NCI-H146 treated with DMSO at 0.1 percent for 48 hours (cell line): ENCODE measurements around the gene MRPL40.
"Not testable (repeated sequence)": the region's sequence is repeated elsewhere in the genome, so short reads cannot be mapped to it uniquely, and the experiment has no call there.

ENCODE experiments used
- DNase-seq: peaks from one replicate; lab custom pipeline; 2025; ENCODE audit not compliant: unreplicated experiment; lab: John Stamatoyannopoulos, UW

The MRPL40 gene

DNA sequence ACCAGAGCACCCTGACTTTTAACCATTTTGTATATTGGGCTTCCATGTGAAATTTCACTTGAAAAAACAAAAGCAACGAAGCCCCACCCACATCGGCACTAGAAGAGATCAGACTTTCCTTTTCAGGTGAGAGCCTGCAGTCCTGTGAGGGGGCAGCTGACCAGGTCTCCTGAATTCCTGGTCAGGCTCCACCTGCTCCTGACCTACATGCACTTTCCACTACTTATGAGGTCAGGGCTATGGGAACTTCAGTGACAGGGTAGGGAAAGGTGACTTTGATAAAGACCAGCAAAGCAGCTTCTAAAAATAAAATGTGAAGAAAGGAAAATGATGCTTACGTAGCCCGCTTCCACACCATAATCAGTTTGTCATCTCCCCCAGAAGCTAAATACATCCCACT, 25.5 kb upstream of the MRPL40 start:
- no peak for DNase-seq

DNA sequence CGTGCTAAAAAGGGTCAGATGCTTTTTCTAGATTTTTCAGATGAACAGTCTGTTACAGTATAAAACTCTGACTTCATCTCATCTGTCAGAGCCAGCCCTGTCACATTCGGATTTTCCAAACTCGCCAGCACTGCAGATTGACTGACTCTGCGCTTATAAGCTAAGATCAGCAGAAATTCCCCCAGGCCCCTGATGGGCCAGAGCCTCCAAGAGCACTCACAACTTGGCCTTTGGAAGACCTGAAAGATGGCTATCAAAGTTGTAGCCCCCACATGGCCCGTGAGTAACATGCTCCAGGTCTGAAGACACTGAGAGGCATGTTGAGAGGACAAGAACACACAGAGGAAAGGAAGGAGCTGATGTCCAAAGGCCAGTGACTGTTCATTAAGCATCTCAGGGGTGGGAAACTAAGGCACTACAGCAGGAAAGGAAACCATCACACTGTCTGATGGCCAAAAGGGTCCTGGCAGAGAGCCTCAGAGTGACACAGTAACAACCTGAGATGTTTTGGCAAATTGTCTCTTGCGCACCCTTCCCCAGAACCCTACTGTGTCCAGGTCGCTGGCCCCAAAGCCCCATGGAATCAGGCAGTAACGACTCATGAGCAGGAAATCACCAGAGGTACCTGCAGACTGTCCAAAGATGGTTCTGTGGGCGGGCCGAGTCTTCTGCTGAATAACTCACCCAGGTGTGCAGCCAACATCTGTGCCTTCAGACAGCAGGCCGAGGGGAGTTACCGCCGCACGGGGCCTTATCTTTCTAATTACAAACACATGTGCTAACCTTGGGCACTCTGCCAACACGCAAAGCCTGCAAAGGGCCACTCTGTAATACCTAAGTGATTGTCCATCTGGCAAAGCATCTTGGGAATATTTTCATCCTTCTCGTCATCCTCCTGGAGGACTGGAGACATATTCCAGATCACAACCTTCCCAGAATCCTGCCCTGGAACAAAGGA, 24.4 kb upstream of the MRPL40 start:
- peak; percentile 3 for DNase-seq

DNA sequence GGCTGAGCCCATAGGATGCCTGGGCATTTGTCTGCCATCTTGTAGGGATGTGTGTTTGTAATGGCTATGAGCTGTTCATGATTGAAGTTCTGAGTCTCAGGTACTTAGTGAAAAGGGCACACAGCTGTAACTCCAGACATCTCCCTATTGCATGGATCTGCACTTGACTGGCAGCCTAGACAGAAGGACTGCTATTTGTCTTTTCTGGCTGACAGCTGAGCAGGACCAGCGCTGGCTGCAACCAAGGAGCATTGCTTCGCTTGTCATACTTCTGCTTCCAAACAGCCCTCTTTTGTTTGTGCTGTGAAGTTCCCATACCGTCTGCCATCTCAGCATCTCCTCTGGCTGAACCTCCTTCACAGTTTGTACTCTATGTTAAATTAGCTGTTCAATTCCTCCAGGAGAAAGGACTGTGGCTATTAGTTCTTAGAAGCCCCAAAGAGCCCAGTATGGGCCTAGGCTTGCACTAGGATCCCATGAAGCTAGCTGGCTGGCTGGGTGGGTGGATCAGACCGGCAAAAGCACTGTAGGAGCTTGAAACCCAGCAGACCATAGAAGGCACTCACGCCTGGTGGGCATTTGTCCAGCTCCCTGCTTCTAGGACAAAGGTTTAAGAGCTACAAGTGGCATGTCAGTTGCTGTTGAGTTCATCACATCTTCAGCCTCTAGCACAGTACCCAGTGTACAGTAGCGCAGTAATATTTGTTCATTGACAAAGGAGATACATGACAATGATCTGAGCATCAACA, 21.2 kb upstream of the MRPL40 start:
- DNase-seq, result no peak

DNA sequence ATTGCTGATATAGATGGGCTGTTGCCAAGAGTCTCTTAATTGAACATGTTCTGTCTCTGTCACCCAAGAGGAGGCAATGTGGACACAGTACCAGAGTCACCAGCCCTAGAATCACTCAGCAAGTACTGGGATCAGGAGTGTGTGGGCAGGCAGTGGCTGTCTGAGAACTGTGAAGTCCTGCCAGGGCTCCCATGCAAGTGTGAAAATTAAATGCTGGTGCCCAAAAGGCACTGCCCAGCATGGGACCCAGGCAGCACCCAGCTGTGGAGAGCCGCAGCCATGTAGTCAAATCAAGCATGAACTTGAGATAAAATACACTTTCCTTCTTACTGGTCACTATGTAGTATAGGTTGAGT, 20.7 kb upstream of the MRPL40 start:
- DNase-seq, result no peak

DNA sequence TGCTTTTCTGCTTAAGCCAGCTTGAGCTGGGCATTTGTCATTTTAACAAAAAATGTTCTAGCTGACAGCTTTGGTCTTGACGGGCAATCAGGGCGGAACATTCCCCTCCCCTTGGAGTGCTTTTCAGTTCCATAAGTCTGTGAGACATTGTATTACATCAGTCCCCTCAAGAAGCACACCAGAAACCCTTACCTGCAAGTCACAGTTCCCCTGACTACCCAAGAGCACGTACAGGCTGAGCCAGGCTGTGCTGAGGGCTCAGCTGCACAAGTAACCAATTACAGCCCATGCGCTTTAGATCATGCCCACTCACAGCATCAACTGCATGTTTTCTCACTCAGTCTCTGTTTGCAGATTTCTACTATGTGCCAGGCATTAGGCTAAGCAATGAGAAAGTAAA, 19.9 kb upstream of the MRPL40 start:
- no peak for DNase-seq

DNA sequence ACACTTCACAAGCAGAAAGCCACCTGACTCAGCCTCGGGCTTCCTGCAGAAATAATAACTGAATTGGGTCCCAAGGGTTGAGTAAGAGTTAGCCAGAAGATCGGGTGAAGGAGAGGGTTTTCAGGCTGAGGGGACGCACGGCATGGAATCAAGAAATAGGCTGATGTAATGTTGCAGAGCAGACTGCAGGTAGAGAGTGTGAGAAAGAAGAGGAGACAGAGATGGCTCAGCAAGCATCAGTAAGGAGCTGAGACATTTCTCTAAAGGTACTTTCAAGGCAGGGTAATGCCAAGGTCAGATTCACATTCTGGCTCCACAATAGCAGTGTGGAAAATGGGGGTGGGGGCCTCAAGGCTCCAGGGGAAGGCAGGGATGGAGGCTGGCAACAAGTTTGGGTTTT, 19.4 kb upstream of the MRPL40 start:
- no peak for DNase-seq

DNA sequence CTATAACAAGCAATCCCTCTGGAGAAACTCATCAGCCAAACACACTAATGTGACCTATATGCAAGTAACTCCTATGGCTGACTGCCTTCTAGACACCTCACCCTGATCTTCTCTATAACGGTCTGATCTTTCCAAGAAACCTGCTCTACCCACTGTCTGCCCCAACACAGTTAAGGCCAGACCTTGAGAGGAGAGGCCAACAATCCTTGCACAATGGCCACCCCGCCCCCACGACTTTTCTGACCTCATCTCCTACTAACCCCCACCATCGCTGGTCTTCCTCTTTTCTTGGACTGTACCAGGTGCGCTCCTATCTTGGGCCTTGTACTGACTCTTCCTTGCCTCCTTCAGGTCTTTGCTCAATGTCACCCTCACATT, 13.3 kb upstream of the MRPL40 start:
- no peak for DNase-seq

GRCh38 chr22:19419464-19420178, 12.7 kb upstream of the MRPL40 start:
- no peak for DNase-seq

DNA sequence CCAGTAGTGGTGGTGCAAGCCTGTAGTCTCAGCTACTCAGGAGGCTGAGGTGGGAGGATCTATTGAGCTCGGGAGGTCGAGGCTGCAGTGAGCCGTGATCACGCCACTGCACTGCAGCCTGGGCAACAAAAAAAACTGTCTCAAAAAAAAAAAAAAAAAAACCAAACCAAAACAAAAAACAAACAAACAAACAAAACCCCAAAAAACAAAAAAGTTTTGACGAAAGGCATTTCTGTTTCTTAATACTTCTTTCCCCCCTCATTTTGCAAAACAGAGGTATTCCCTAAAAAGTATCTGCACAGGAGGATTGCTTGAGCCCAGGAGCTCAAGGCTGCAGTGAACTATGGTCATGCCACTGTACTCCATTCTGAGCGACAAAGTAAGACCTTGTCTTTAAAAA, 12.0 kb upstream of the MRPL40 start:
- no peak for DNase-seq

DNA sequence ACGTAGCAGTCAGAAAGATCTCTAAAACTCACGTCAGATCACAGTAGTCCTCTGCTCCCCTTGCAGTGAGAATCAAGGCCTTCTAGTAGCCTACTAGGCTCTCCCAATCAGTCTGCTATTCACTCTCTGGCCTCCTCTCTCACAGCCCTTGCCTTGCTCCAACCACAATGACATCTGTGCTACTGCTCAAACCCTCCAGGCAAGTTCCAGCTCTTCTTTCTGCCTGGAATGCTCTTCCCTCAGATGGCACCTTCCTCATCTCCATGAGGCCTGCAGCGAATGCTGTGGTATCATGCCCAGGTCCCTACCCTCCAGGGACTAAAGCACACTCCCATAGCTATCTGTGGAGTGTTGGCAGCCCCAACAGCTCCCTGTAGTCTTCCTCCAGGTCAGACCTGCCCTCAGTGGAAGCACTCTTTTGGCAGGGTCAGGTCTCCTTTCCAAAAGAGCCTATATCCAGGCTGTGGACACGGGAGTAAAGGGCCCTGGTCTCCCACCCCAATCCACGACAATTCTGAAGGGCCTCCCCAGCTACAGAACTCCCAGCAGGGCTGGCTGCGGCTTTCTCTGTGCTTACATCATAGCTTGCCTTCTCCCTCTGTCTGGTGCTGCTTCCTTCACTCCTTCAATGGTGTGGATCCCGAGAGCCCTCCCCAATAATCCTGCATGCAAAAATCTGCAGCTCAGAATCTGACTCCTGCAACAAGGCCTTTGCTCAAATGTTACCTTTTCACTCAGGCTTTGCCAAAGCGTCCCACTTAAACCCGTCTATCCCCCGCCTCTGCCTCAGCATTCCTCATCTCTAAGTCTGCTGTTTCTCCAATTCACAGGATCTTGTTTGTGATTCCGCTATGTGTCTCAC, 9.7 kb upstream of the MRPL40 start:
- no peak for DNase-seq

- no peak for DNase-seq
Measured at GRCh38 chr22:19424186-19424500, 8.2 kb upstream of the MRPL40 start.

DNA sequence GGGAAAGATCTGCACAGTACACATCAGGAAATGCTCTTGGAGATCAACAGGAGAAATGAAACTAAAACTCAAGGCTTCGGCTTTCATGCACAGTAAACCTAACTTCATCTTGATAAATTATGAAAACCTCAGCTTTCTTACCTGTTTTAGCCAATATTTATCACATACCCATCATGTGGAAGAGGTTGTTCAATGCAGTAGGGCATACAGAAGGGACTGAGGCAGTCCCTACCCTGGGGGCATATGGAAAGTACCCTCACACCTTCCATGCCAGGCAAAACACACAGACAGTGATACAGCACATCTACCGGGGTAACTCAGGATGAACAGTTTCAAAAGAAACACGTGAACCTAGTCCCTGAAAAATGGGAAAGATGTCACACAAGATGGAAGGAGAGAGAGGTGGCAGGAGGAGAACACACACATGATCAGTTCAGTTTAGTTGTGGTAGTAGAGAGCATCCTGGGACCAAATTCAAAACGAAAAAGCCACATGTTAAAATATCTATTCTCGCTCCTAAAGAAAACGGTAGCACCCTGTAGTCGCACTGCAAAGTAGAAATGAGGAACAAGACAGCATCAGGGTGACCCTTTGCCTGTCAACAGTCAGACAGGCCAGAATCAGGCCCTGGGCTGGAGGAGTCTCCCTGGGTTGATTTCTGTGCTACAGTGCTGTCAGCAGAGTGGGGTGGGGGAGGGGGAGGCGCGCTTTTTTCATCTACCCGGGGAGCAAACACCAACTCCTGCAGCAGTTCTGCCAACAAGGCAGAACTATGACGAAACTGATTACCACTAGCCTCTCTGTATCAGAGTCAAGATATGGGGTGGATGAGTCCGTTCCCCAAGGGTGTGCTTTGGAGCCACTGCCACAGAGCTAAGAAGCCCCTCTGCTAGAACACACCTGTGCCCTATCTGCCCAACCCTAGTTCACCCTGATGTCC, 2.1 kb upstream of the MRPL40 start:
- DNase-seq, result no peak

- no peak for DNase-seq
Measured at GRCh38 chr22:19430890-19431541, 1.3 kb upstream of the MRPL40 start.

- DNase-seq, result peak; percentile 38
Measured at GRCh38 chr22:19431649-19432132, 654 bp upstream of the MRPL40 start, which contains the start of gene HIRA. Gene HIRA, minus strand, starts transcription at chr22:19431733. Its CDS starts 257 bp downstream, at chr22:19431476.

DNA sequence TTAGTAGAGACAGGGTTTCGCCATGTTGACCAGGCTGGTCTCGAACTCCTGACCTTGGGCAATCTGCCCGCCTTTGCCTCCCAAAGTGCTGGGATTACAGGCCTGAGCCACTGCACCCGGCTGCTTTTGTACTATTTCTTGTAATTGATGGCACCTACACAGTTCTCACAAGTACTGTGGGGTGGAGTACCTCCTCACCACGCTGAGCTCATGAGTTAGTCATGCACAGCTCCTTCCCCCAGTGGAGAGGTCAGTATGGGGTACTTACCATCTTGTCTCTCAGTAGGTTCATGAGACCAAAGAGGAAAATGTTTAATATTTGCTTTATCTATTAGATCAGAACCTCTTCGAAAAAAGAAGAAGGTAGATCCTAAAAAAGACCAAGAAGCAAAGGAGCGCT, 2.1 kb downstream of the MRPL40 start:
- no peak for DNase-seq

DNA sequence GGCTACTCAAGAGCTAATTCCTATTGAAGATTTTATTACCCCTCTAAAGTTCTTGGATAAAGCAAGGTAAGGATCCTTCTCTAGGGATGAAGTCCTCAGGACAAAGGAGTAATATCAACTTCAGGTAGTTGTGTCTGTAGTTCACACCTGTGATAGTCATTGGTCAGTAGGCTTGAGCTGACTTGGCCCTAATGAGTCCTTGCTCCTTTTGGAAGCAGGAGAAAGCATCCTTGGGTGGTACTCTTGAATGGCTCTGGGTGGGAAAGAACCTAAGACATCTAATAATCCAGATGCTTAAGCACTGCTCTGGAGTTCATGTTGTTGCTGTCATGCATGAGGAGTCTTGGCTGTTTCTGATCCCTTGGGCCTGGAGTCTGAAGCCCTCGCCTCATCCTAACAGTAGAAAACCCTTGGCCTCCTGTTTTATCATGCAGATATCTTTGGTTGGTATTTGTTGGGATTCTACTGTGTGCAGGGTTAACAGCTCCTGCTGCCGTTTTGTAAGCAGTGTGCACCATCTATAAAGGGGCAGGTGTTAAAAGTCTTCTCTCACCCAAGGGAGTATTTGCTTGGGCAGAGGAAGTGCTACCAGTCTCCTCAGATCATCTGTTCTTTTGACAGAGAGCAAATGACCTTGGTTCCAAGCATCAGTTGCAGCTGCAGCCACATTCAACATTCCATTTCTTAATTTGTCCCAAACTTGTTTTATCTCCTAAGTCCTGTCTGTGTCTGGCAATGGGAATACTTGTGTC, 2.7 kb downstream of the MRPL40 start:
- DNase-seq, result no peak

DNA sequence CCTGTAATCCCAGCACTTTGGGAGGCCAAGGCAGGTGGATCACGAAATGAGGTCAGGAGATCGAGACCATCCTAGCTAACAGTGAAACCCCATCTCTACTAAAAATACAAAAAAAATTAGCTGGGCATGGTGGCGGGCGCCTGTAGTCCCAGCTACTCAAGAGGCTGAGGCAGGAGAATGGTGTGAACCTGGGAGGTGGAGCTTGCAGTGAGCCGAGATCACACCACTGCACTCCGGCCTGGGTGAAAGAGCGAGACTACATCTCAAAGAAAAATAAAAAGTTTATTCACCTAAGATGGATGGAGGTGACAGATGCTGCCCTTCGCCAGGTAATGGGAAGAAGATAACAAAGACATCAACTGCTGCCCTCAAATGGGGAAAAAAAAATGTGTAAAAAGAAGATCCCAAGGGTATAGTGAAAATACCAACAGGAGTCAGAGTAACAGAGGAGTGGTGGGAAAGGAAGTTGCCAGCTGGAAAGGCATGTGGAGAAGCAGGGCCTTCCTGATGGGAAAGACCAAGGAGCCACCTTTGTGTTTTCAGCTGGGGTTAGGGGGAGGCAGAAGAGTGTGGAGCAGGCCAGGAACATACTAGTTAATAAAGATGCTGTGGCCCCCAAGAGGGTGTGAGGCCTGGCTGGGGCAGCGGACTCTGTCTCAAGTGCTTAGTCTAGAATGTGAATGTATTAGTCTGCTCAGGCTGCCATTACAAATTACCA, 4.3 kb downstream of the MRPL40 start:
- not testable (repeated sequence) for DNase-seq

GRCh38 chr22:19438298-19438697, 6.0 kb downstream of the MRPL40 start:
- DNase-seq, result no peak
